Loucy (cell line): Measurements from ENCODE around the gene BEND5.

Source experiments
- H2AFZ ChIP-seq: fragments of 200-600 bp; sonication (generic); 2 replicates; pipeline ENCODE4 v1.6.0; 2016; ENCODE audit warnings: antibody characterized with exemption, mild to moderate bottlenecking, low read length, moderate library complexity
- H3F3A ChIP-seq: fragments of 200-600 bp; 2 replicates; pipeline ENCODE4 v1.6.0; 2016; ENCODE audit warnings: antibody characterized with exemption, low read depth, mild to moderate bottlenecking
- H3K27me3 ChIP-seq: fragments of 200-600 bp; sonication (generic); 2 replicates; pipeline ENCODE4 v1.6.1; 2014; ENCODE audit warnings: low read length, mild to moderate bottlenecking; ENCODE audit not compliant: insufficient read depth, poor library complexity, severe bottlenecking
- H3K36me3 ChIP-seq: fragments of 200-600 bp; sonication (generic); 2 replicates; pipeline ENCODE4 v1.6.1; 2016; ENCODE audit warnings: low read length; ENCODE audit not compliant: insufficient read depth
- H3K4me1 ChIP-seq: fragments of 200-600 bp; sonication (generic); 2 replicates; pipeline ENCODE4 v1.5.1; 2014; ENCODE audit warnings: low read length, mild to moderate bottlenecking; ENCODE audit not compliant: insufficient read depth, poor library complexity, severe bottlenecking
- H3K4me2 ChIP-seq: fragments of 200-600 bp; sonication (generic); 2 replicates; pipeline ENCODE4 v1.6.0; 2014; ENCODE audit warnings: antibody characterized with exemption, low read length, low read depth, mild to moderate bottlenecking; ENCODE audit not compliant: poor library complexity, severe bottlenecking
- H3K4me3 ChIP-seq: fragments of 200-600 bp; sonication (generic); 2 replicates; pipeline ENCODE4 v1.5.1; 2014; ENCODE audit warnings: low read length, mild to moderate bottlenecking, mixed read lengths; ENCODE audit not compliant: poor library complexity, severe bottlenecking
- H3K79me2 ChIP-seq: fragments of 200-600 bp; sonication (generic); 2 replicates; pipeline ENCODE4 v1.6.1; 2014; ENCODE audit warnings: low read length; ENCODE audit not compliant: insufficient read depth
- H3K9ac ChIP-seq: fragments of 200-600 bp; sonication (generic); 2 replicates; pipeline ENCODE4 v1.6.0; 2014; ENCODE audit warnings: mild to moderate bottlenecking, low read depth, low read length, moderate library complexity; ENCODE audit not compliant: poor library complexity, severe bottlenecking
- H3K9me2 ChIP-seq: fragments of 200-600 bp; sonication (generic); replicated peaks from 2 replicates; pipeline ENCODE4 v1.6.1; 2016; ENCODE audit warnings: low read depth, low read length, mixed read lengths
- H3K9me3 ChIP-seq: fragments of 200-600 bp; sonication (generic); 2 replicates; pipeline ENCODE4 v1.6.1; 2014; ENCODE audit warnings: mild to moderate bottlenecking, antibody characterized with exemption, low read length, low read depth; ENCODE audit not compliant: insufficient read depth
- H4K20me1 ChIP-seq: fragments of 200-600 bp; sonication (generic); 2 replicates; pipeline ENCODE4 v1.6.0; 2014; ENCODE audit warnings: antibody characterized with exemption, low read length, mild to moderate bottlenecking; ENCODE audit not compliant: insufficient read depth, poor library complexity, severe bottlenecking
- EZH2phosphoT487 ChIP-seq: fragments of 200-600 bp; IDR thresholded peaks from 2 replicates; pipeline ENCODE4 v1.6.1; 2018; ENCODE audit warnings: antibody characterized with exemption, mild to moderate bottlenecking, moderate library complexity, borderline replicate concordance
- TF ChIP-seq, protein P1 (sequence below): fragments of 200-600 bp; sonication (generic); conservative IDR thresholded peaks from 2 replicates; pipeline ENCODE4 v1.5.1; 2014; ENCODE audit warnings: mild to moderate bottlenecking, antibody characterized with exemption, low read length

The BEND5 gene

GRCh38 chr1:48743480-48743879, 33.2 kb downstream of the BEND5 start:
- H2AFZ ChIP-seq, result no peak overlapping the region

DNA sequence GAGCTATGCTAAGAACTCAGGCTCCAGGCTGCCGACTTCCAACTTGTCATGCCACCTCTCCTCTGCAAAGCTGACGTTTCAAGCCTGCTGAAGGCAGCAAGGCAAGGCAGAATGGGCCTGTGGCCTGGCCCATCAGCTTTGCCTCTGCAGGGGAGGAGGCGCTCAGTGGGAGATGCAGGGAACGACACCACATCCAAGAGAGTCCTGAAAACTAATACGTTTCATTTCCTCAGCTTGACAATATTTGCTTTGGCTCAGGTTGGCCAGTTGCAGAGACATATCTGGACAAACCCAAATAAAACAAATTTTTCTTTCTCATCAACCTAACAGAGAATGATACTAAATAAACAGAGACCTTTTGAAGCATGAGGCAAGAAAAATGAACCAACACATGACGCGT, 35.3 kb downstream of the BEND5 start:
- Histone ChIP-seq H3K4me1 (no peaks in the 10 kb centered on the region), H2AFZ (no peak overlapping the region), H3K9ac (no peak overlapping the region), H3K4me3 (no peak overlapping the region), H3K9me3 (no peaks in the 10 kb centered on the region), H3K27me3 (no peaks in the 10 kb centered on the region), H3K36me3 (peaks cover 96% of the 10 kb centered on the region), H3K4me2 (no peak overlapping the region), H3F3A (no peaks in the 10 kb centered on the region), H3K79me2 (peaks cover 11% of the 10 kb centered on the region; the same call in 1 of the 2 replicates), H4K20me1 (no peaks in the 10 kb centered on the region), H3K9me2 (no peaks in the 10 kb centered on the region)
- TF ChIP-seq, protein P1, sequence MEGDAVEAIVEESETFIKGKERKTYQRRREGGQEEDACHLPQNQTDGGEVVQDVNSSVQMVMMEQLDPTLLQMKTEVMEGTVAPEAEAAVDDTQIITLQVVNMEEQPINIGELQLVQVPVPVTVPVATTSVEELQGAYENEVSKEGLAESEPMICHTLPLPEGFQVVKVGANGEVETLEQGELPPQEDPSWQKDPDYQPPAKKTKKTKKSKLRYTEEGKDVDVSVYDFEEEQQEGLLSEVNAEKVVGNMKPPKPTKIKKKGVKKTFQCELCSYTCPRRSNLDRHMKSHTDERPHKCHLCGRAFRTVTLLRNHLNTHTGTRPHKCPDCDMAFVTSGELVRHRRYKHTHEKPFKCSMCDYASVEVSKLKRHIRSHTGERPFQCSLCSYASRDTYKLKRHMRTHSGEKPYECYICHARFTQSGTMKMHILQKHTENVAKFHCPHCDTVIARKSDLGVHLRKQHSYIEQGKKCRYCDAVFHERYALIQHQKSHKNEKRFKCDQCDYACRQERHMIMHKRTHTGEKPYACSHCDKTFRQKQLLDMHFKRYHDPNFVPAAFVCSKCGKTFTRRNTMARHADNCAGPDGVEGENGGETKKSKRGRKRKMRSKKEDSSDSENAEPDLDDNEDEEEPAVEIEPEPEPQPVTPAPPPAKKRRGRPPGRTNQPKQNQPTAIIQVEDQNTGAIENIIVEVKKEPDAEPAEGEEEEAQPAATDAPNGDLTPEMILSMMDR, result no peak
- no peak for TF ChIP-seq EZH2phosphoT487

More at GRCh38 chr1:48743480-48743879, 33.2 kb downstream of the BEND5 start:
- Histone ChIP-seq H3K9me2 (no peaks in the 10 kb centered on the region), H3K4me2 (no peak overlapping the region), H3F3A (no peaks in the 10 kb centered on the region), H3K27me3 (no peaks in the 10 kb centered on the region), H3K9ac (no peak overlapping the region), H3K36me3 (peaks cover 97% of the 10 kb centered on the region), H4K20me1 (no peaks in the 10 kb centered on the region), H3K9me3 (no peaks in the 10 kb centered on the region), H3K4me1 (no peaks in the 10 kb centered on the region), H3K4me3 (no peak overlapping the region), H3K79me2 (peaks cover 11% of the 10 kb centered on the region; the same call in 1 of the 2 replicates)
- no peak for TF ChIP-seq EZH2phosphoT487
- TF ChIP-seq, protein P1, result no peak

GRCh38 chr1:48740621-48741020, 36.1 kb downstream of the BEND5 start:
- Histone ChIP-seq H3K36me3 (peaks cover 98% of the 10 kb centered on the region), H3K9me2 (no peaks in the 10 kb centered on the region), H3K9me3 (no peaks in the 10 kb centered on the region), H3K4me3 (no peak overlapping the region), H4K20me1 (no peaks in the 10 kb centered on the region), H3K27me3 (no peaks in the 10 kb centered on the region), H3K9ac (no peak overlapping the region), H3K79me2 (peaks cover 11% of the 10 kb centered on the region; the same call in 1 of the 2 replicates), H3F3A (no peaks in the 10 kb centered on the region), H3K4me2 (no peak overlapping the region), H2AFZ (no peak overlapping the region), H3K4me1 (no peaks in the 10 kb centered on the region)
- TF ChIP-seq, protein P1, result no peak
- TF ChIP-seq EZH2phosphoT487, result no peak
